Measurements from ENCODE around the gene PHF14.
"Not testable (repeated sequence)": the region's sequence is repeated elsewhere in the genome, so short reads cannot be mapped to it uniquely, and the experiment has no call there.

The PHF14 gene

DNA sequence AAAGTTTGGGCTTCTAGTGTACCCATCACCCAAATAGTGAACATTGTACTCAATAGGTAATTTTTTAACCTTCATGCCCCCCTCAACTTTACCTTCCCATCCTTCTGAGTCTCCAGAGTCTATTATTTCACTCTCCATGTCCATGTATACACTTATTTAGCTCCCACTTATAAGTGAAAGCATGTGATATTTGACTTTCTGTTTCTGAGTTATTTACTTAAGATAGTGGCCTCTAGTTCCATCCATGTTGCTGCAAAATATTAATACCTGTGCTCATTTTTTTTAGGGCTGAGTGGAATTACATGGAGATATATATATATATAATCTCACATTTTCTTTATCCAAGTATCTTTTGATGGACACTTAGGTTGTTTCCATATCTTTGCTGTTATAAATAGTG lies 21.1 kb upstream of the PHF14 start:
- peaks cover 9% of the 10 kb centered on the region for H3F3A ChIP-seq (ENCODE audit: insufficient read depth, low read length)
- H2AFZ ChIP-seq (ENCODE audit: low read length) = no peak overlapping the region
- H3K4me3 ChIP-seq (ENCODE audit: low read length) = 0 out of 2 replicates have a peak overlapping the region, but pooled peaks have one; percentile 8
- H3K4me2 ChIP-seq (ENCODE audit: low read depth, low read length) = peak overlapping the region; percentile 46; the same call in 1 of the 2 replicates
- no peaks in the 10 kb centered on the region for H3K36me3 ChIP-seq (replicated peaks; ENCODE audit: insufficient read depth, low read length)
- H3K4me1 ChIP-seq (ENCODE audit: low read length) = peaks cover 7% of the 10 kb centered on the region
- H3K9ac ChIP-seq (ENCODE audit: low read length) = no peak overlapping the region
- no peaks in the 10 kb centered on the region for H4K20me1 ChIP-seq (ENCODE audit: insufficient read depth, low read length)
- H3K9me2 ChIP-seq (replicated peaks; ENCODE audit: insufficient read depth, low read length) = no peaks in the 10 kb centered on the region
- no peaks in the 10 kb centered on the region for H3K27me3 ChIP-seq (replicated peaks; ENCODE audit: insufficient read depth, low read length)
- no peak for DNase-seq
- H3K79me2 ChIP-seq (ENCODE audit: low read length) = no peaks in the 10 kb centered on the region
- TF ChIP-seq EZH2phosphoT487 (IDR thresholded peaks at IDR 0.05; ENCODE audit: low read length) = no peak
- no peak for TF ChIP-seq CTCF (IDR thresholded peaks at IDR 0.05; ENCODE audit: low read length)
- no peak for TF ChIP-seq EZH2 (optimal IDR thresholded peaks at IDR 0.05; ENCODE audit: low read depth, low read length)
- H3K27ac ChIP-seq (ENCODE audit: low read length) = peak overlapping the region; percentile 46; the same call in 1 of the 2 replicates
- no peaks in the 10 kb centered on the region for H3K9me3 ChIP-seq (replicated peaks; ENCODE audit: insufficient read depth, low read length)

GRCh38 chr7:10953078-10953750 lies 20.5 kb upstream of the PHF14 start:
- H2AFZ ChIP-seq (ENCODE audit: low read length); H3K36me3 ChIP-seq (replicated peaks; ENCODE audit: insufficient read depth, low read length); H3K9me2 ChIP-seq (replicated peaks; ENCODE audit: insufficient read depth, low read length); H3F3A ChIP-seq (ENCODE audit: insufficient read depth, low read length); H3K4me1 ChIP-seq (ENCODE audit: low read length); H3K79me2 ChIP-seq (ENCODE audit: low read length); H3K27me3 ChIP-seq (replicated peaks; ENCODE audit: insufficient read depth, low read length); H4K20me1 ChIP-seq (ENCODE audit: insufficient read depth, low read length); H3K9me3 ChIP-seq (replicated peaks; ENCODE audit: insufficient read depth, low read length); H3K9ac ChIP-seq (ENCODE audit: low read length): not testable (repeated sequence)
- peak; percentile 63 for DNase-seq
- Histone ChIP-seq H3K4me3 (ENCODE audit: low read length) (0 out of 2 replicates have a peak overlapping the region, but pooled peaks have one; percentile 8), H3K27ac (ENCODE audit: low read length) (peak overlapping the region; percentile 46; the same call in 1 of the 2 replicates), H3K4me2 (ENCODE audit: low read depth, low read length) (peak overlapping the region; percentile 46; the same call in 1 of the 2 replicates)

DNA sequence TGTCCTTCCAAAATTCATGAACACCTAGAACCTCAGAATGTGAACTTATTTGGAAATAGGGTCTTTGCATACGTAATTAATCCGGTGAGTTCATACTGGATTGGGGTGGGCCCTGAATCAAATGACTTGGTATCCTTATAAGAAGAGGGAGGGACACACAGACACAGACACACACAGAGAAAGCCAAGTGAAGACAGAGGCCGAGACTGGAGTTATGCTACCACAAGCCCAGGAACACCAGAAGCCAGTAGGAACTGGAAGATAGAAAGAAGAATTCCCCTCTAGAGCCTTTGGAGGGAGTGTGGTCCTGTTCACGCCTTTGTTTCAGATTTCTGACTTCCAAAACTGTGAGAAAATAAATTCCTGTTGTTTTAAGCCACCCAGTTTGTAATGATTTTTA lies 17.1 kb upstream of the PHF14 start:
- Histone ChIP-seq H3F3A (ENCODE audit: insufficient read depth, low read length) (peaks cover 9% of the 10 kb centered on the region), H3K27ac (ENCODE audit: low read length) (no peak overlapping the region), H2AFZ (ENCODE audit: low read length) (no peak overlapping the region), H3K4me1 (ENCODE audit: low read length) (peaks cover 7% of the 10 kb centered on the region), H3K9ac (ENCODE audit: low read length) (no peak overlapping the region), H4K20me1 (ENCODE audit: insufficient read depth, low read length) (no peaks in the 10 kb centered on the region), H3K4me2 (ENCODE audit: low read depth, low read length) (no peak overlapping the region), H3K36me3 (replicated peaks; ENCODE audit: insufficient read depth, low read length) (no peaks in the 10 kb centered on the region), H3K9me2 (replicated peaks; ENCODE audit: insufficient read depth, low read length) (no peaks in the 10 kb centered on the region), H3K9me3 (replicated peaks; ENCODE audit: insufficient read depth, low read length) (no peaks in the 10 kb centered on the region), H3K4me3 (ENCODE audit: low read length) (no peak overlapping the region), H3K27me3 (replicated peaks; ENCODE audit: insufficient read depth, low read length) (no peaks in the 10 kb centered on the region), H3K79me2 (ENCODE audit: low read length) (no peaks in the 10 kb centered on the region)
- no peak for TF ChIP-seq CTCF (IDR thresholded peaks at IDR 0.05; ENCODE audit: low read length)
- no peak for DNase-seq

- not testable (repeated sequence) for H3K9me3 ChIP-seq (replicated peaks; ENCODE audit: insufficient read depth, low read length); DNase-seq; H3K4me2 ChIP-seq (ENCODE audit: low read depth, low read length)
These were observed 13.4 kb upstream of the PHF14 start for GRCh38 chr7:10960242-10960641.

GRCh38 chr7:10965016-10965415 lies 8.7 kb upstream of the PHF14 start:
- H4K20me1 ChIP-seq (ENCODE audit: insufficient read depth, low read length); H3K4me3 ChIP-seq (ENCODE audit: low read length); H3K9me3 ChIP-seq (replicated peaks; ENCODE audit: insufficient read depth, low read length); H3K4me2 ChIP-seq (ENCODE audit: low read depth, low read length); H3K36me3 ChIP-seq (replicated peaks; ENCODE audit: insufficient read depth, low read length); H3K9me2 ChIP-seq (replicated peaks; ENCODE audit: insufficient read depth, low read length); H3K27me3 ChIP-seq (replicated peaks; ENCODE audit: insufficient read depth, low read length); H3K4me1 ChIP-seq (ENCODE audit: low read length); H3K27ac ChIP-seq (ENCODE audit: low read length); H3F3A ChIP-seq (ENCODE audit: insufficient read depth, low read length); H3K79me2 ChIP-seq (ENCODE audit: low read length); H3K9ac ChIP-seq (ENCODE audit: low read length); H2AFZ ChIP-seq (ENCODE audit: low read length); DNase-seq: not testable (repeated sequence)

More at GRCh38 chr7:10960242-10960641, 13.4 kb upstream of the PHF14 start:
- H3K9me2 ChIP-seq (replicated peaks; ENCODE audit: insufficient read depth, low read length); H2AFZ ChIP-seq (ENCODE audit: low read length); H3K27ac ChIP-seq (ENCODE audit: low read length); H3K27me3 ChIP-seq (replicated peaks; ENCODE audit: insufficient read depth, low read length); H3K4me3 ChIP-seq (ENCODE audit: low read length); H4K20me1 ChIP-seq (ENCODE audit: insufficient read depth, low read length); H3K4me1 ChIP-seq (ENCODE audit: low read length); H3K9ac ChIP-seq (ENCODE audit: low read length); H3F3A ChIP-seq (ENCODE audit: insufficient read depth, low read length); H3K79me2 ChIP-seq (ENCODE audit: low read length); H3K36me3 ChIP-seq (replicated peaks; ENCODE audit: insufficient read depth, low read length): not testable (repeated sequence)

Data from MM.1S (cell line).